HG02870 (cell line): ENCODE results near the gene CCL19.

Experiments
- ATAC-seq: cut with Tn5 transposase; IDR thresholded peaks from one replicate; pipeline ENCODE4 v1.9.1; 2021; ENCODE audit warnings: mild to moderate bottlenecking, moderate library complexity; ENCODE audit not compliant: unreplicated experiment

CCL19 gene

GRCh38 chr9:34642679-34643078 is 48.4 kb downstream of the CCL19 start:
- ATAC-seq = no peak
